Colon (tissue), 2 donors: ENCODE results near the gene ADCY6.

Experiments used
- FAIRE-seq: peaks from 2 replicates; lab custom pipeline; 2012; peaks lifted over from hg19 to GRCh38; lab: Jason Lieb, UNC
- donor health status: control.
- donor health status: control.

ADCY6 gene

DNA sequence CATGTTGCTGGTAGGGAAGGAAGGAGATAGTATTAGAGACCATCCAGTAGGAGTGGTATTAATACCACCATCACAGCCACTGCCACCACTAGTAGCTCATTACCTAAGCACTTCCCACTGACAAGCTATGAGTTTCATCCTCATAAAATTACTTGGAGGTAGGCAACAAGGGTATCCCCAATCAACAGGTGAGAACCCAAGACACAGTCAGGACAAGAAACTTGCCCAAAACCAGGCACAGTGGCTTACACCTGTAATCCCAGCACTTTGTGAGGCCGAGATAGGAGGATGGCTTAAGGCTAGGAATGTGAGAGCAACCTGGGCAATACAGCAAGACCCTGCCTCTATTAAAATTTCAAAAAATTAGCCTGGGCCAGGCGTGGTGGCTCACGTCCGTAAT is 5.5 kb downstream of the ADCY6 start:
- FAIRE-seq, result no peak

DNA sequence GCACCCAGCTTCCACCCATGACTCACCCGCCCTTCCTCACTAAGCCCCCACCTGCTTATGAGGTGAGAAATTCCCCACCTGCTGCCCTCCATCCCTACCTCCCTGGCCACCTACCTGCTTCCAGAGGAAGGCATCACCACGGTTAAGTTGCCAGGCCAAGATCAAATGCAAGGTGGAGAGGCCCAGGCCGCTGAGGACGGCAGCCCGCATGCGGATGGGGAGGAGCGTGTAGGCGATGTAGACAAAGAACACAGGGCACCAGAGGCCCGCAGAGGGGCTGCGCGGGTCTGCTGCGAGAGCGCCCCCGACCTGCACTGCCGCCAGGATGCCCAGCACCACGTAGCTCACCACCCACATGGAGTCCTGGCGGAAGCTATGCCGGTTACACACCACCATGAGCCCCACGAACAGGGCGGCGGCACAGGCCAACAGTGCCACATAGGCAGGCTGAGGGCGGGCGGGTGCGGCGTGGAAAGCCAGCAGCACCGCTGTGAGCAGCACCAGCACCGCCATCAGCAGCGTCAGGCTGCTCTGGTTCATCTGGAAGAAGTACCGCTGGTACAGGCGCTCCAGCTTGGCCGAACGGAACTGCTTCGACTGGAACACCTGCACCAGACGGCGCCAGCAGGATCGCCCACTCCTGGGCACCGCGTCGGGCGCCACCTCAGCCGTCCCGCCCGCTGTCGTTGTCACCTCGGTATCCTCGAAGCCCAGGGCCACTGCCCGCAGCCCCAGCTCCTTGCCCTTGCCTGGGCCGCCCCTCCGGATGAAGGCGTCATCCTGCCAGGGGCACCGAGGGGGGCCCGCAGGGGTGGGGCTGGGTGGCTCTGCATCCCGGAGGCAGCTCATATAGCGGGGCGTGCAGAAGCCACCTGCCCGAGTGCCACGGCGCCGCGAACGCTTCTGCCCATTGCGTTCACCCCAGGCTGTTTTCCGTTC is 6.2 kb downstream of the ADCY6 start:
- no peak for FAIRE-seq

DNA sequence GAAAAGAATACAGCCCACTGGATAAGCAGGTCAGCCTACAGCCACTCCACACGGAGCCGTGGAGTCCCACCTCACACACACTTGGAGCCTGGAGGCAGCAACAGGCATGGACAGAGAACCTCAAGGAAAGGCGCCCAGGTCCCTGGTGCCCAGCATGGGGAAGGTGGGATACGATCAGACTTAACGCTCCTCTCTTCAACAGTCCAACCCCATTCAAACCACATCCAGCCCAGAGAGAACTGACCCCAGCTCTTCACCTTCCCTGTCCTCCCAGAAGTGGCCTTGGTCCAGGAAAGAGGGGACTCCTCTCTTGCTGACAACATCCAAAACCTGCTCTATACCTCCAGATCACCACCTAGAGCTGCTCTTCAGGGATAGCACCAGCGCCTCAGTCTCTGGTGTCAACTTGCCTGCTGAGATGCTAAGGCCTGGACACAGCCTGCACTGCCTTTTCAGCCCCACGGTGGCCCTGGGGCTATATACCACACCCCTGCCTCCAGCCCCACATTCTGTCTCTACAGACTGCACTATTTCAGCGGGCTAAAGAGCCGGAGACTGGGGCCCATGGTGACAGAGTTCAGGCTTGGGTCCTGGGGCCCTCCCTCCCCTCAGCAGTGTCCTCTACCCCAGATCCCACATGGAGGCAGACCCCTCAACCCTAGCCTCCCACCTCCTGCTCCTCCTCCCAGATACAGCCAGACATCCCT is 7.0 kb downstream of the ADCY6 start:
- FAIRE-seq, result no peak

DNA sequence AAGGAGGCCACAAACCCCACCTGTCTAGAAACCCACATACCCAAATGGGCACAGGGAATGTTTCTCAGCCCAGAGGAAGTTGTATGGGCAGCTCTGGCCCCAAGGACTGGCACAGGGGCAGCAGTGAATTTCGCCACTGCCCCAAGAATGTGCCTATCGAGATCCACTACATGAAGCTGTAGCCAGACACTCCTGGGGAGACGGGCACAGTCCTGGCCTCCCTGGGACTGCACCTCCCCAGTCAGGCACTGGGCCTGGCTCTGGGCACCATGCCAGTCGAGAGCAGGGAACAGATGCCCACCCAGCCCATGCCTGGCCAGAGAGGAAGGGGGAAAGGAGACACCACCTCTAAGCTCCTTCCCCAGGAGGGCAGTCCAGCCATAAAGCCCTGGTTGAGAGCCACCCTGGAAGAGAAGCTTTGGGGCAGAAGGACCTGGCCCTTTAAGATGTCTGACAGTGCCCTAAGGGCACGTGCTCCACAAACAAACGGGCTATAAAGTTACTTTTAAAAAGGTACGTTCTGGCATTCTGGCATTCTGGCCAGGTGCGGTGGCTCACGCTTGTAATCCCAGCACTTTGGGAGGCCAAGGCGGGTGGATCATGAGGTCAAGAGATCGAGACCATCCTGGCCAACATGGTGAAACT is 8.4 kb downstream of the ADCY6 start:
- no peak for FAIRE-seq

DNA sequence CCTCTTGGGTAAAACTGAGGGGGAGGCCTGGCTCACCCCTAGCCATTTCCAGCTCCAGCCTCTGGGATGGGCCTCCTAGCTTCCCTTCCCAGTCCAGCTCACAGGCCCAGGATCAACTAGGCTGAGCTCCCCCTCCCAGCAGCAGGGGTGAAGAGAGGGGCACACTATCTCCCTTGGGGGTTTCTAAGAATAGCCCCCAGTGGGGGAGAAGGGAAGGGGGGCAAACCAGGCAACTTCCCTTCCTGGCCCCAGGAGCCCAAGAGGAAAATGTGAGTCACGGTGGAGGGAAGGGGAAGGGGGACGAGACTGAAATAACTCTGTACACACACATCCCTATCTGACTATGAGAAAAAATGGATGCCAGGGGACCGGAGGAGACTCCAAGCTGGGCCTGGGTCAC is 9.0 kb downstream of the ADCY6 start:
- no peak for FAIRE-seq

DNA sequence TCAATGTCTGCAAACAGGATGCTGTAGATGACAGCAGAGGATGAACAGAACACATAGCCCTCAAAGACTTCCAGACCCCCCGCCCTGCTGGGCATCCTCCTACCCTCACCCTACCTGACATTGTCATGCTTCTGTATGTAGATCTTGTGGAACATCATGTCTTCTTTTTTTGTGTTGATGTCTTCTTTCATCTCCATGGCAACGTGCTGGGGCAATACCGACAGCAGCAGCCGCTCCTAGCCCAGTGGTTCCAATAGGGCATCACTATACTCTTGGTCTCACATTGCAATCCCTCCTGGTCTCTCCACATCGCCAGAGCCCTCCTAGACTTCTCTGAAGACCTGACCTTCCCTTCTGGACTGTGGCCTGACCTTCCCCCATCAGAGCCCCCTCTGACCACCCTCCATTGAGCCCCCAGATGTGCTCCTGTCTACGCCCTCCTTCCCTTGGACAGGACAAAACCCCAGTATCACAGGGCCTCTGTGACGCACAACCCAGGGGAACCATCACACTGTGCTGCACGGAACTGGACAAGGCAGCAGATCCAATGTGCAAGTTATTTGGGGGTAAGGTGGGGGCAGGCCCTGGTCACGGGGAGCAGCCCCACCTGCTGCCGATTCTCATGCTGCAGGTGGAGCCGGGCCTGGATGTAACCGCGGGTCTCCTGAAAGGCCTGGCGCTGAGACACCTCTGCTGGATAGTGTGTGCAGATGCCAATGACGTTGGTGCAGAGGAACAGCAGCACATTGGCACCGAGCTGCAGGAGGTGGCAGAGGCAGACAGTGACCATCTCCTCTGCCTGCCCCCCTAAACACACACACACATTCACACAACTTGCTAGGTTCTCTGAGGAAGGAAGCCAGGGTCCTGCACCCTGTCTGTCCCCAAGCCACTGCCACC is 11.1 kb downstream of the ADCY6 start:
- FAIRE-seq, result no peak

DNA sequence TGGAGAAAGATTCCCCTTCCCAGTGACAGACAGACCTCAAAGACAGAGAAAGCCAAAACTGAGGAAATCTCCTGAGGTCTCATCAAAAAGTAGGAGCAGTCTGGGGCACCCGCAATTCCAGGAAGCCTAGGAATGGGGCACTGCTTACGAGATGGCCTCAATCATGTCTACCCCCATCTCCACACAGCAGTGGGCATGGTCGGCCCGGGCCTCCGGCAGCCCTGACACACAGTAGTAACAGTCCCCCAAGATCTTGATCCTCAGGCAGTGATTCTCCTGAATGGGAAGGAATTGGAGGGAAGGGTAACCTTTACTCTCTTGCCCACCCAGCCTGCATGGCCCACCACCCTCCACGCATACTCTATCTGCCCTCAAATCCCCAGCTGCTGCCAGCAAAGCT is 11.9 kb downstream of the ADCY6 start:
- no peak for FAIRE-seq

DNA sequence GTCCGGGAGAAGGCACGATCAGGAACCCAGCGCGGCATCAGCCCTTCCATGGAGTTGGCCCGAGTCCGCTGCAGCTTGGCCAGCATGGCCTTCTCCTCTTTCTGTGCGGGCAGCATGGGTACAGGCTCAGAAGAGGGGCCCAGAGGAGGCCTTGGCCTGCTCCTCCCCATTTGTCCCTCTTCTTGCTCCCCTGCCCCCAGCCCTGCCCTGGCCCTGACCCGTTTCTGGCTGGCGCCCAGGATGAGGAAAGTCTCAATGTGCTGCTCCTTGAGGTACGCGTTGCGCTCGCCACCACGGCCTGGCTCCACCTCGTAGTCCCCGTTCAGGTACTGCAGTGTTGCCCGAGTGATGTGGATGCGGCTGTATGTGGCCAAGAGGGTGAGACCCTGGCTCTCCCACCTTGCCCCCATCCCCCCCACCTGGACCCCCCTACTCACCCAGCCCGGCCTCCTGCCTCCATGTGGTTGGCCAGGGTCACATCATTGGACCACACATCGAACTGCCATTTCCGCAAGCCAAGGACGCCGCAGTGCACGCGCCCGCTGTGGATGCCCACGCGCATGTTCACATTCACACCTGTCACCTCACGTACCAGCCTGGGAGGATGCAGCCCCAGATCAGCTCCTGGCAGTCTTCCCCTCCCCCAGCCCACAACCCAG is 12.8 kb downstream of the ADCY6 start:
- FAIRE-seq, result no peak

DNA sequence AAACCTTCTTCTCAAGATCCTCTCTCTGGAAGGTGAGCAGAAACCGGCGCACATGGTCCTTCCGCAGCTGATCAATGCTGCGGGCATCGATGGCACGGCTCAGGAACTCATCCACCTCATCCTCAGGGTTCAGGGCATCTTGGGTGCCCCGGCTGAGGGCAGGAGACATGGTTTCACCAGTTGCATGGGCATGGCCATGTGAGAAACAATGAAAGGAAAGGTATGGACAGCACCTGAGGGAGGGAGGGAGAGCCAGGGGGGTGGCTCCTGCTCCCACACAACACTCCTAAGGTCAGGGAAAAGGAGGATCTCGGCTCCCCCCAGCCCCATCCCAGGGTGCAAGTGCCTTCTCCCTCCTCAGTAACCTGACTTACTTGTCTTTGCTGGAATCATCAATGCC is 13.6 kb downstream of the ADCY6 start:
- no peak for FAIRE-seq

DNA sequence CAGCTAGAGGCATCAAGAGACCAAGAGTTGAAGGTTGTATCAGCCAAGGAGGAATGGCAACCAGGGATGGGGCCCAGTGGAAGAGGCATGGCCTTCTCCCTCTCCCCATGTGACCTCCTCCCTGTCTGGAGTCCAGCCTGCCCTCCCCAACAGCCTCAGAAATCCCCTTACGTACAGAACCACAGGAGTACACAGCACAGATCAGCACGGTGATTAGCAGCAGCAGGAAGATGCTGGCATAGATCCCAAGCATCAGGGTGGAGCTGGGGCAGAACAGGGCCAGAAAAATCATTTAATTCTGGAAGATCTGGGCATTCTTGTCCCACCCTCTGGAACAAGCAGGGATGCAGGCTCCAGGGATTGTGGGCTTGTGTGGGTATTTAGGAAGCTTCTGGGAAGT is 14.4 kb downstream of the ADCY6 start:
- FAIRE-seq, result no peak

DNA sequence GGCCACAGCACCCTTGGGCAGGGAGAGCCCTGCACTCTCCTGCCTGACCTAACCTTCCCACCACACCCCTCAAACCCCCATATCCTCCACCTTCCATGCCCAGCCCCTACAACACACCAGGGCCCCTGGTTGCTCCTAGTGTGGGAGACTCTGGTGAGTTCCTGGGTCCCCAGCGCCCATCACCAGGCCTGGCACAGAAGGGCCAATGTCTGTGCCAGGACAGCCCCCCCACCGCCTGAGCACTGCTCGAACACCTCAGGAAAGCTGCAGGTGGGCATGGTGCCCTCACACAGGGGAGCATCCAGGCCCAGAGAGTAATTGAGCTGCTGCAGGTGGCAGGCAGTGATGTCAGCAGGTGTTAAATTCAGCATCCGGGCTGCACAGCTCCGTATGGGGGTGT is 15.2 kb downstream of the ADCY6 start:
- no peak for FAIRE-seq

DNA sequence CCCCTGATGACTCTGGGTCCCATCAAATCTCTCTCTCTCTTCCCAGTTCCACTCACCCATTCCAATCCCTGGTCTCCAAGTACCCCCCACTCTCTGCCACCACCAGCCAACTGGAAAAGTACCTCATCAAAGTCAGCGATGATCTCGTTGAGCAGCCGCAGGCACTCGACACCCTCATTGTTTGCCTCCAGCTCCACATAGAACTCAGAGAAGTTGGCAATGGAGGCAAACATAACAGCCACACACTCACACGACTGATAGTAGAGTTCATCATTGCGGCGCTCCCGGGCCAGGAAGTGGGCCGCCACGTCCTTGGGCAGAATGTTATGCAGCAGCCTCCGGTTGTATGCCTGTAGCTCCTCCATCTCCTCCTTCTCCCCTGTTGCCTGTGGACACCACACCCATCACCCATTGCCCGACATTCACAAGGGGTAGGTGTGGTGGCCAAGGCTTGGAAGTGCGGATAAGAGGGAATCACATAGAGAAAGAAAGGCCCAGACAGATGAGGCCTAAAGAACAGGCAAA is 17.2 kb downstream of the ADCY6 start:
- FAIRE-seq, result no peak

DNA sequence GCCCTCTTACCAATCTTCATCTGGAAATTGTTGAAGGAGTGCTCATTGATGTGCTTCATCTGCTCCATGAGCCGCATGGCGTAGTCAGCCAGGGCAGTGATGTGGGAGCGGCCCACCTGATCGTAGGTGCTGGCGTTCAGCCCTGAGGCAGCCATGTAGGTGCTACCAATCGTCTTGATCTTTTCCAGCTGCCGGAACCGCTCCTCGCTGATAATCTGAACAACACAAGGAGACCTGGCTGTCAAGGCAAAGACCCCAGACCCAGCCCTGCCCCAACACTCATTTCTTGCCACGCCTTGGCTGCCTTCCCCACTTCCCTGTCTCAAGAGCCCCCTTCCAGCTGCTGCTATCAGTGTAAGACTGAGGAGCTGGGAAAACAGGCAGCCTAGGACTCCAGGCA is 18.1 kb downstream of the ADCY6 start:
- FAIRE-seq, result no peak

DNA sequence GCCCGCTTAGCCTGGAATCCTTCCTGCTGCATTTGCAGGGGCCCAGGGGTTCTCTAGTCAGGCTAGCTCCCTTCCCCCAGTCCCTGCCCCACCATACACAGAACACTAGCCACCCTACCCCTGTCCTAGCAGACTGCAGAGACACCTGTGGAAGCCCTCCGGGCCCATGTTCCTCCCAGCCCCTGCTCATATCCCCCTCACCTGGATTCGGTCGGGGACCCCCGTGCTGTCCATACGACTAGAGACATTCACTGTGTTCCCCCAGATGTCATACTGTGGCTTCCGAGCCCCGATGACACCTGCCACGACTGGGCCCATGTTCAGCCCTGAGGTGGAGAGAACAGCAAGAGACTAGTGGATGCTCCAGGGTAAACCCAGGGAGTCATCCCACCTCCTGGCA is 20.2 kb downstream of the ADCY6 start:
- no peak for FAIRE-seq

DNA sequence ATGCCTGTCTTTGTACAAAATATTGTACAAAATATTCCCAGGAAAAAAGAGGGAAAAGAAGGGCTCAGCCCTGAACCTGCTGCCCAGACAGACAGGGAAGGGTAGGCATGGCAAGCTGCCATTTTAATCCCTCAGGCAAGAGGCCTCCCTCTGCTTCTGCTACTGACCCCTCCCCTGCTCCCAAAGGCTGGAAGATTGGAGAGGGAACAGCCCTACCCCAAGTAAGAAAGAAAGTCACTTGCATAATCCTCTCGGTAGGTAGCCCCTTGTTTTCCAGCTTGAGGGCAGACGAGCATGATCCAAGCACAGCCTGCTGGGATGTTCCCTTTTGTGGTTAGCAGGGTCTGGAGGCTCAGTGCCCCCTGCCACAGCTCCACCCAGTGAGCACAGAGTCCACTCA is 20.7 kb downstream of the ADCY6 start:
- FAIRE-seq, result no peak

DNA sequence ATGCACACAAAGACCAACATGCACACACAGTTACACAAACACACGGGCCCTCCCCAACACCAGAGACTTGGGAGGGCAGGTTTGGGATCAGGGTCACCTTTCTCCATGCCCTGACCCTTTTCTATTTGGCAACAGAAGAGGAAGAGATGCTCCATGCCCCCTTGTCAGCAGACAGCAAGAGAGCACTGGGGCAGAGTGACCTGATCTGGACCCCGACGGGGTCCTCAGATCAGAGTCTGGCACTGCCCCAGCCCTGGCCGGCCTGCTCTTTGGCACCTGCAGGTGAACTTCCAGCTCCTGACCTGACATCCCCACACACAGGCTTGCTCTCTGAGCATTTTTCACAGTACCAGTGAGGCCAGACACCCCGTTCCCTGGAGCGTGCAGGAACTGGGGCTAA is 21.4 kb downstream of the ADCY6 start:
- FAIRE-seq, result no peak

DNA sequence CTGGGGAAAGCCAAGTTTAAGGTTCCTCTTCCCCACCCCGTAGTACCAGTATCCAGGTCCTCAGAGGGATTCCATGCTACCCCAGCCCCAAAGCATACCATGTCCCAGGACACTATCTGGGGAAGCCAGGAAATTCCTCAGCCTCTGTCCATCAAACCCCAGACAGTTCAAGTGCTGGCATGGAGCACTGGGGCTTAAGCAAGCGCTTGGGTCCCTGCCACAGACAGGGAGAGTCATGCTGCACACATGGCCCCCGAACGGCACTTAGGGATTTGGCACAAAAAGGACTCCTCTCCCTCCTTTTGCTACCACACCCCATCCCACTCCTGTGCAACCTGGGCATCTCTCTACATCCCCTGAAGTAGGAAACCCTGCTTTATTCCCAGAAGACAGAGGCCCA is 21.8 kb downstream of the ADCY6 start:
- no peak for FAIRE-seq

DNA sequence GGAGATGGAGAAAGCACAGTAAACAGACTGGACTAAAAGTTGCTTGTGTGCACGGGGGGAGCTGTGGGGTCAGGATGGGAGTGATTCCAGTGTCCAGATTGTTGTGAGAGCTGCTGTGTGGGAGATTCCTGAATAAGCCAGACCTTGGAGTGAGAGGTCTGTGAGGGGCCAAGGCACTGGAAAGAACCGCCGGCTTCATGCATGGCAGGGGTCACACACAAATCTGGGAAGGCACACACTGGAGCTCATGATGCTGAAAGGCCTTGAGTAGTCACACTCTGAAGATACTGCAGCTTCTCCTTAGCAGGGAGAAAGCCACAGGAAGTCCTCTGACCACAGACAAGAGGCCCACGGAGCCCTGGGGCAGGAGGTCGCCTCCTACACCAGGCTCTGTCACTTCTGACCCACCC is 23.1 kb downstream of the ADCY6 start:
- no peak for FAIRE-seq

DNA sequence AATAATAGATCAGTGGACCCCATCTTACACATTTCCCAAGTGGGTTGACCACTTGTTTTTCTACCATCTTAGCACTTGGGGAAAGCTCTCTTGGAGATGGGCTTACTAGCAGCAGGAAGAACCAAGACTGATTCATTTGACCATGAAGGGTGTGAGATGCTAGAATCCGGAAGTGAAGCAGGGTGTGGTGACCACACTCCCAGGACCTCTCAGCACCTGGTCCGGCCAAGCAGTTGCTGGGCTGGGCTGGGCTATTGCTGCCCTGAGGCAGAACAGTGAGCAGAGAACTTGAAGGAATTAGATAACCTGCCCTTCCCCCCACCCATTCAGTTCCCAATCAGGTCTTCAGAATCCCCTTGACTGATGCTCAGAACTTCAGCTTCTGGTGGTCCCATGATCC is 24.4 kb downstream of the ADCY6 start:
- FAIRE-seq, result no peak

DNA sequence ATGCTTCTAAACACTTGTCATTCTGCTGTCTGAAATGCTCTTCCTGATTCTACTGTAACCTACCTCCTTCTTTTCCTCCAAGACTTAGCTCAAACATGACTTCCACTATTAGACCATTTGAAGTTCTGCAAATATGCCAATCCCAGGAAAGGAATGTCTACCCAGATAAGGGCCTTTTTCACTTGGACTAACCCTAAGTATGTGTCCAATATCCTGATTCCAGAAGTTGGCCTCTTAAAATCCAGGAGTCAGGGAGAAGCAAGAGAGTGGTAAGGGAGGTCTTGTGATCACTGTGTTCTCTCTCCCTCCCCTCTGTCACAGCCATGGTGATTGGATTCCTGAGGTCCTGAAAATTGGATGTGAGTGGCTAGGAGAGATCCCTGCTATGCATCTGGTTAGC is 30.2 kb downstream of the ADCY6 start:
- FAIRE-seq, result no peak

DNA sequence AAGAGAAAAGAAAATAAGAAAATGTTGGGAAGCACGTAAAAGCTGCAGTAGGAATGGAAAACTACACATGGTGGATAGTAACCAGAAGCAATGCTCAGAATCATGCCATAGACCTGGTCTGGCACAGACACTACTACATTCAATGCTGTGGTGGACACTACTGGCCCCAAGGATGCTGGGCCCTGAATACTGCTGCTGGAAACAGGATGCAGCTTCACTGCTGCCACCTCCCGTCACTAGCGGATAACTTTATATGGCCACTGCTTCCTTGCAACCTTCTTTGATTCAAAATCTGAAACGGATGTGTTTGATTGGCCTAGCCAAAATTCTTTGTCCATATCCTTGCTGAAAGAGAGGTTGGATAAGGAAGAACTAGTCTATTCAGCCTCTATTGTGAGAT is 30.7 kb downstream of the ADCY6 start:
- FAIRE-seq, result no peak
